CD4-positive, alpha-beta T cell treated with Interleukin-12 subunit alpha and Interleukin-12 subunit beta, for 1 hour (primary cell): Measurements from ENCODE around the gene PRAMEF8.
"Not testable (repeated sequence)": the region's sequence is repeated elsewhere in the genome, so short reads cannot be mapped to it uniquely, and the experiment has no call there.

Experiments
- DNase-seq: peaks from one replicate; pipeline ENCODE4 v3.0.0-alpha.2; 2020

The PRAMEF8 gene

GRCh38 chr1:13285037-13285436 lies at the start of gene PRAMEF8:
TSS of gene PRAMEF8 (minus strand) at chr1:13285137. CDS start at chr1:13284091, 1,046 bp downstream.
- not testable (repeated sequence) for DNase-seq

GRCh38 chr1:13315281-13315680 lies 30.3 kb upstream of the PRAMEF8 start, which contains the start of gene PRAMEF15:
TSS of gene PRAMEF15 (plus strand) at chr1:13315581. CDS start at chr1:13318408, 2,827 bp downstream.
- DNase-seq, result not testable (repeated sequence)

GRCh38 chr1:13303239-13303638 lies 18.3 kb upstream of the PRAMEF8 start, which contains the start of gene PRAMEF33:
TSS of gene PRAMEF33 (plus strand) at chr1:13303539. CDS start at chr1:13305955, 2,416 bp downstream.
- not testable (repeated sequence) for DNase-seq

- not testable (repeated sequence) for DNase-seq
Measured at GRCh38 chr1:13302197-13302596, 17.3 kb upstream of the PRAMEF8 start.

- not testable (repeated sequence) for DNase-seq
Measured at GRCh38 chr1:13298699-13299098, 13.8 kb upstream of the PRAMEF8 start.

GRCh38 chr1:13297216-13297931 lies 12.4 kb upstream of the PRAMEF8 start:
- DNase-seq, result not testable (repeated sequence)

GRCh38 chr1:13289030-13289429 lies 4.1 kb upstream of the PRAMEF8 start:
- not testable (repeated sequence) for DNase-seq

GRCh38 chr1:13279617-13280016 lies 5.3 kb downstream of the PRAMEF8 start:
- not testable (repeated sequence) for DNase-seq

- not testable (repeated sequence) for DNase-seq
Measured at GRCh38 chr1:13277016-13277415, 7.9 kb downstream of the PRAMEF8 start.

GRCh38 chr1:13265124-13265523 lies 19.8 kb downstream of the PRAMEF8 start:
- not testable (repeated sequence) for DNase-seq

- not testable (repeated sequence) for DNase-seq
Measured at GRCh38 chr1:13253898-13254297, 31.0 kb downstream of the PRAMEF8 start, which contains the start of gene PRAMEF5. TSS of gene PRAMEF5 (plus strand) at chr1:13254198. CDS start at chr1:13259269, 5,071 bp downstream.

GRCh38 chr1:13247122-13247521 lies 37.8 kb downstream of the PRAMEF8 start:
- not testable (repeated sequence) for DNase-seq

GRCh38 chr1:13246554-13246871 lies 38.4 kb downstream of the PRAMEF8 start:
- DNase-seq, result not testable (repeated sequence)

- not testable (repeated sequence) for DNase-seq
Measured at GRCh38 chr1:13245841-13246553, 38.9 kb downstream of the PRAMEF8 start.

GRCh38 chr1:13243536-13244263 lies 41.2 kb downstream of the PRAMEF8 start:
- DNase-seq, result not testable (repeated sequence)

GRCh38 chr1:13239633-13240032 lies 45.3 kb downstream of the PRAMEF8 start:
- DNase-seq, result not testable (repeated sequence)

- DNase-seq, result not testable (repeated sequence)
Measured at GRCh38 chr1:13237572-13237971, 47.4 kb downstream of the PRAMEF8 start.

GRCh38 chr1:13234057-13234456 lies 50.9 kb downstream of the PRAMEF8 start:
- not testable (repeated sequence) for DNase-seq

- DNase-seq, result not testable (repeated sequence)
Measured at GRCh38 chr1:13232056-13232455, 52.9 kb downstream of the PRAMEF8 start.
